ENCODE data around the gene KLF13. TPM values are rescaled to one million over a fixed set of nuclear protein-coding genes. Genes with fewer than 3 reads are reported as not detected.
A peak's percentile ranks its signal among the peaks of the same experiment; 100 is the strongest.

The KLF13 gene
- total RNA-seq, 1 donor from 2014 or later: 31.0 TPM

DNA sequence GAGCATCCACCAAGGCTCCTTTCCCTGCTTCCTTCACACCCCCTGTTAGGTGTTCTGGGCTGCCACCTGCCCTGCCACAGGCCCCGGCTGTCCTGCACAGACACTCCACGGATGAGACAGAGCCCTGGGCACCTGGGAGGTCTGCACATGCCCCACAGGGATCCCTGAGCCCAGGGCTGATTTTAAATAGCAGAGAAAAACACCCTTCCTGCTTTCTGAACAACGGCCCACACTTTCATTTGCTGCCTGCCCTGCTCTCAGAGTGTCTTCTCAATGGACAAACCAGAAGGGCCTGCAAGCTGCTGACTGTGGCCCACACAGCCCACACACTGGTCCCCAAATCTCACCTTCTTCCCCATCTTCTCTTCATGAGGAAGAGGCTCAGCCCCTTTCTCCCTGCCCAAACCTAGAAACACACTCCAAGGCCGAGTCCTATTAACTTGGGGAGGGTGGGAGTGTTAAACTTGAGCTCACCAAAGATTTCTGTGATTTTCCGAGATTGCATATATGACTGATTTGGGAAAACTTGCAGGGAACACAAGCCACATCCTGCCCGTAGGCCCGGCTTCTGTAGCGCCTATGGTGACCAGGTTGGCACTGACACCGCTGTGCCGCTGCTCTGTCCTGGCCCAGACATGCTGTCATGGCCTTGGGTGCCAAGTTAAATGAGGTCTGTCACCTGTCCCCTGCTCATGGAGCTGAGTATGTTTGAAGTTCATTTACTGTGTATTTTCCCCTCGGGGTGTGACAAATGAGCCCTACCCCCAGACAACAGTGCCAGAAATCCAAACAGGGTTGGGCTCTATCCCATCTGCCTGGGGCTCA is 47.2 kb upstream of the KLF13 start:
- no peak overlapping the region for H3K27ac Mint-ChIP-seq (ENCODE audit: unreplicated experiment)
- no peak overlapping the region for H2AFZ ChIP-seq (ENCODE audit: low read depth, low read length)
- H3K4me3 ChIP-seq (ENCODE audit: insufficient read depth, low read depth, low read length): no peak overlapping the region
- FAIRE-seq (no peak), DNase-seq (ENCODE audit: low read depth) (no peak)
- H3K27me3 Mint-ChIP-seq (ENCODE audit: low read depth, unreplicated experiment): peaks cover 14% of the 10 kb centered on the region
- H3K36me3 ChIP-seq (ENCODE audit: insufficient read depth, low read length): no peaks in the 10 kb centered on the region
- H3K9me3 Mint-ChIP-seq (ENCODE audit: unreplicated experiment): peaks cover 8% of the 10 kb centered on the region
- peak overlapping the region; percentile 8 for H3K4me2 ChIP-seq (ENCODE audit: low read length)
- H3K4me1 ChIP-seq (ENCODE audit: insufficient read depth, low read length): peaks cover 3% of the 10 kb centered on the region
- H4K20me1 ChIP-seq (ENCODE audit: insufficient read depth, low read length): no peaks in the 10 kb centered on the region
- H3K4me3 Mint-ChIP-seq (ENCODE audit: unreplicated experiment): no peak overlapping the region
- no peaks in the 10 kb centered on the region for H3K79me2 ChIP-seq (ENCODE audit: insufficient read depth, low read length)
- H3K36me3 Mint-ChIP-seq (ENCODE audit: low read depth, unreplicated experiment): no peaks in the 10 kb centered on the region
- TF ChIP-seq CTCF (IDR thresholded peaks at IDR 0.05; ENCODE audit: insufficient read depth, low read depth, low read length) (no peak), EZH2 (IDR thresholded peaks at IDR 0.05; ENCODE audit: insufficient read depth, low read length) (no peak)
- H3K9ac ChIP-seq (ENCODE audit: low read length): no peak overlapping the region
- no peaks in the 10 kb centered on the region for H3K9me3 ChIP-seq (ENCODE audit: insufficient read depth, low read depth, low read length)
- H3K27me3 ChIP-seq (ENCODE audit: insufficient read depth, low read length): no peaks in the 10 kb centered on the region
- H3K27ac ChIP-seq (ENCODE audit: low read depth, low read length): no peak overlapping the region
- peaks cover 3% of the 10 kb centered on the region for H3K4me1 Mint-ChIP-seq (ENCODE audit: low read depth, unreplicated experiment)

- no peak for FAIRE-seq
- no peaks in the 10 kb centered on the region for H3K4me1 Mint-ChIP-seq (ENCODE audit: low read depth, unreplicated experiment)
Observed at GRCh38 chr15:31280046-31280830, 46.4 kb upstream of the KLF13 start.

More at GRCh38 chr15:31280046-31280830, 46.4 kb upstream of the KLF13 start:
- no peak for DNase-seq (ENCODE audit: low read depth)
- Histone ChIP-seq H2AFZ (ENCODE audit: low read depth, low read length) (no peak overlapping the region), H3K27ac (ENCODE audit: low read depth, low read length) (no peak overlapping the region), H3K4me2 (ENCODE audit: low read length) (peak overlapping the region; percentile 8), H4K20me1 (ENCODE audit: insufficient read depth, low read length) (no peaks in the 10 kb centered on the region), H3K27me3 (ENCODE audit: insufficient read depth, low read length) (no peaks in the 10 kb centered on the region), H3K9ac (ENCODE audit: low read length) (no peak overlapping the region), H3K36me3 (ENCODE audit: insufficient read depth, low read length) (no peaks in the 10 kb centered on the region), H3K4me3 (ENCODE audit: insufficient read depth, low read depth, low read length) (no peak overlapping the region), H3K4me1 (ENCODE audit: insufficient read depth, low read length) (peaks cover 3% of the 10 kb centered on the region), H3K9me3 (ENCODE audit: insufficient read depth, low read depth, low read length) (no peaks in the 10 kb centered on the region), H3K79me2 (ENCODE audit: insufficient read depth, low read length) (no peaks in the 10 kb centered on the region)
- Mint-ChIP-seq H3K27ac (ENCODE audit: unreplicated experiment) (no peak overlapping the region), H3K36me3 (ENCODE audit: low read depth, unreplicated experiment) (no peaks in the 10 kb centered on the region), H3K4me3 (ENCODE audit: unreplicated experiment) (no peak overlapping the region), H3K27me3 (ENCODE audit: low read depth, unreplicated experiment) (peaks cover 14% of the 10 kb centered on the region), H3K9me3 (ENCODE audit: unreplicated experiment) (peaks cover 8% of the 10 kb centered on the region)
- no peak for TF ChIP-seq EZH2 (IDR thresholded peaks at IDR 0.05; ENCODE audit: insufficient read depth, low read length)
- TF ChIP-seq CTCF (IDR thresholded peaks at IDR 0.05; ENCODE audit: insufficient read depth, low read depth, low read length): no peak

All from astrocyte (in vitro differentiated cells and primary cell).